Occipital lobe (tissue), 2 donors: ENCODE data around the gene DISP2. TPM values are rescaled to one million over a fixed set of nuclear protein-coding genes. Genes with fewer than 3 reads are reported as not detected.

ENCODE experiments used
- DNase-seq: peaks from one replicate; lab custom pipeline; 2025; lab: John Stamatoyannopoulos, UW
- total RNA-seq: library from RNA; depleted of rRNA; stranded (reverse); fragments of >200 nt; gene quantifications from one replicate; pipeline ENCODE4 v1.2.3, GENCODE V29; 2014

Gene DISP2
- total RNA-seq, 1 donor from 2014 or later = 9.2 TPM

- peak; percentile 90 for DNase-seq
Observed at GRCh38 chr15:40382580-40383456, 24.8 kb downstream of the DISP2 start, which contains the start of gene KNSTRN. Gene KNSTRN, plus strand, starts transcription at chr15:40382721. Its CDS starts 115 bp downstream, at chr15:40382836.

- no peak for DNase-seq
Observed at GRCh38 chr15:40386480-40386879, 28.5 kb downstream of the DISP2 start.

- no peak for DNase-seq
Observed at GRCh38 chr15:40388941-40389823, 31.2 kb downstream of the DISP2 start.

- no peak for DNase-seq
Observed at GRCh38 chr15:40389824-40390595, 32.0 kb downstream of the DISP2 start.

GRCh38 chr15:40392986-40393948 is 35.2 kb downstream of the DISP2 start:
- DNase-seq = no peak

- DNase-seq = no peak
Observed at GRCh38 chr15:40397688-40398412, 39.8 kb downstream of the DISP2 start.

- no peak for DNase-seq
Observed at GRCh38 chr15:40398413-40398873, 40.4 kb downstream of the DISP2 start.

GRCh38 chr15:40399370-40399769 is 41.4 kb downstream of the DISP2 start:
- DNase-seq = no peak

- peak; percentile 97 for DNase-seq
Observed at GRCh38 chr15:40405501-40406381, 47.7 kb downstream of the DISP2 start, which contains the start of gene IVD. Gene IVD, plus strand, starts transcription at chr15:40405795. Its CDS starts 33 bp downstream, at chr15:40405828.

- DNase-seq = no peak
Observed at GRCh38 chr15:40407330-40407990, 49.4 kb downstream of the DISP2 start.

- DNase-seq = no peak
Observed at GRCh38 chr15:40409366-40409765, 51.3 kb downstream of the DISP2 start.

- no peak for DNase-seq
Observed at GRCh38 chr15:40410476-40410875, 52.5 kb downstream of the DISP2 start.

- DNase-seq = no peak
Observed at GRCh38 chr15:40412095-40412759, 54.2 kb downstream of the DISP2 start.

GRCh38 chr15:40413036-40413435 is 55.0 kb downstream of the DISP2 start:
- DNase-seq = no peak

- DNase-seq = no peak
Observed at GRCh38 chr15:40414816-40415215, 56.8 kb downstream of the DISP2 start.

- no peak for DNase-seq
Observed at GRCh38 chr15:40415226-40415625, 57.2 kb downstream of the DISP2 start.

GRCh38 chr15:40416056-40416455 is 58.0 kb downstream of the DISP2 start:
- DNase-seq = no peak
